Transverse colon (tissue), 4 donors: Measurements from ENCODE around the gene KCNQ1OT1.

Experiments
- CTCF ChIP-seq, 5 experiments: fragments of 200-600 bp in 3 of 5; fragments of 450-650 bp in 2 of 5; sonication (generic) in 3 of 5; IDR thresholded peaks; 1 replicate in 2 of 5; 2 replicates in 3 of 5; pipeline ENCODE4 v1.5.1; 2016 to 2017; ENCODE audit warnings: antibody characterized with exemption in 5 of 5, inconsistent platforms in 3 of 5, mild to moderate bottlenecking in 2 of 5, moderate library complexity in 1 of 5
- POLR2A ChIP-seq: fragments of 450-650 bp; IDR thresholded peaks from one replicate; pipeline ENCODE4 v1.6.1; 2016; ENCODE audit warnings: antibody characterized with exemption, mild to moderate bottlenecking, moderate library complexity
- POLR2AphosphoS5 ChIP-seq, 3 donors: sonication (generic); formaldehyde crosslinking; IDR thresholded peaks; one replicate each; pipeline ENCODE4 v1.6.1; 2016; ENCODE audit warnings: antibody characterized with exemption in 3 of 3

GRCh38 chr11:2662024-2662312 lies 37.8 kb downstream of the KCNQ1OT1 start:
- no peak for TF ChIP-seq POLR2AphosphoS5 (IDR thresholded peaks at IDR 0.05)
- no peak for TF ChIP-seq CTCF (IDR thresholded peaks at IDR 0.05)
- TF ChIP-seq POLR2A: no peak
